ENCODE data around the gene KIRREL1. TPM values are rescaled to one million over a fixed set of nuclear protein-coding genes. Genes with fewer than 3 reads are reported as not detected.

Gene KIRREL1
- total and polyA plus RNA-seq, 4 experiments from 2014 or later: not detected

- Histone ChIP-seq H3K27me3 (ENCODE audit: insufficient read depth, low read length) (peaks cover 10% of the 10 kb centered on the region), H3K36me3 (ENCODE audit: insufficient read depth, low read length) (no peaks in the 10 kb centered on the region), H3K9me3 (ENCODE audit: control insufficient read depth in 1 of 2, low read length in 2 of 2) (no peaks in the 10 kb centered on the region), H3K4me3 (ENCODE audit: low read length in 2 of 2) (no peak overlapping the region), H3K27ac (ENCODE audit: low read depth, low read length) (no peak overlapping the region), H3K4me1 (ENCODE audit: insufficient read depth, low read length) (no peaks in the 10 kb centered on the region)
- ChIA-PET POLR2A (ENCODE audit: partially characterized antibody) (no interaction called here), CTCF (ENCODE audit: partially characterized antibody) (interaction anchor here (1.1 kb wide), 1 partner anchor 13 kb away, joined by 3 read pairs; no protein-coding TSS in a partner anchor)
- H3K4me1 Mint-ChIP-seq: peaks cover 0 to 18% (median 6%) of the 10 kb centered on the region in 4 donors
- H3K27ac Mint-ChIP-seq: no peak overlapping the region
- peaks cover 18 to 29% of the 10 kb centered on the region in 2 donors for H3K27me3 Mint-ChIP-seq
- no peaks in the 10 kb centered on the region for H3K9me3 Mint-ChIP-seq
- no peak overlapping the region for H3K4me3 Mint-ChIP-seq
- H3K36me3 Mint-ChIP-seq: no peaks in the 10 kb centered on the region
- intact Hi-C loops (cut with micrococcal nuclease): no loop called here
- DNase-seq: no peak
These were observed 3.0 kb downstream of the KIRREL1 start for GRCh38 chr1:157996433-157996832.

- Histone ChIP-seq H3K27me3 (ENCODE audit: insufficient read depth, low read length) (no peaks in the 10 kb centered on the region), H3K4me1 (ENCODE audit: insufficient read depth, low read length) (no peaks in the 10 kb centered on the region), H3K36me3 (ENCODE audit: insufficient read depth, low read length) (no peaks in the 10 kb centered on the region), H3K4me3 (ENCODE audit: low read length in 2 of 2) (no peak overlapping the region), H3K9me3 (ENCODE audit: control insufficient read depth in 1 of 2, low read length in 2 of 2) (no peaks in the 10 kb centered on the region), H3K27ac (ENCODE audit: low read depth, low read length) (no peak overlapping the region)
- DNase-seq: no peak
- Mint-ChIP-seq H3K4me3 (no peak overlapping the region), H3K27ac (no peak overlapping the region), H3K36me3 (no peaks in the 10 kb centered on the region), H3K4me1 (no peaks in the 10 kb centered on the region), H3K27me3 (peaks cover 3 to 21% of the 10 kb centered on the region in 2 donors), H3K9me3 (no peaks in the 10 kb centered on the region)
- POLR2A ChIA-PET (ENCODE audit: partially characterized antibody): no interaction called here
- intact Hi-C loops (cut with micrococcal nuclease): no loop called here
- CTCF ChIA-PET (ENCODE audit: partially characterized antibody): no interaction called here
These were observed 7.1 kb downstream of the KIRREL1 start for GRCh38 chr1:158000507-158000906.

- H3K4me1 ChIP-seq (ENCODE audit: insufficient read depth, low read length): no peaks in the 10 kb centered on the region
- H3K27ac ChIP-seq (ENCODE audit: low read depth, low read length): no peak overlapping the region
- ChIA-PET POLR2A (ENCODE audit: partially characterized antibody) (no interaction called here), CTCF (ENCODE audit: partially characterized antibody) (no interaction called here)
- DNase-seq: no peak
- H3K4me3 ChIP-seq (ENCODE audit: low read length in 2 of 2): no peak overlapping the region
- Mint-ChIP-seq H3K4me3 (no peak overlapping the region), H3K36me3 (no peaks in the 10 kb centered on the region), H3K27me3 (peaks cover 5 to 30% of the 10 kb centered on the region in 2 donors), H3K9me3 (no peaks in the 10 kb centered on the region), H3K4me1 (no peaks in the 10 kb centered on the region), H3K27ac (no peak overlapping the region)
- H3K27me3 ChIP-seq (ENCODE audit: insufficient read depth, low read length): no peaks in the 10 kb centered on the region
- no peaks in the 10 kb centered on the region for H3K36me3 ChIP-seq (ENCODE audit: insufficient read depth, low read length)
- H3K9me3 ChIP-seq (ENCODE audit: control insufficient read depth in 1 of 2, low read length in 2 of 2): no peaks in the 10 kb centered on the region
- intact Hi-C loops (cut with micrococcal nuclease): no loop called here
These were observed 8.7 kb downstream of the KIRREL1 start for GRCh38 chr1:158002022-158002630.

- Histone ChIP-seq H3K27ac (ENCODE audit: low read depth, low read length) (no peak overlapping the region), H3K9me3 (ENCODE audit: control insufficient read depth in 1 of 2, low read length in 2 of 2) (no peaks in the 10 kb centered on the region), H3K27me3 (ENCODE audit: insufficient read depth, low read length) (no peaks in the 10 kb centered on the region), H3K4me1 (ENCODE audit: insufficient read depth, low read length) (no peaks in the 10 kb centered on the region), H3K36me3 (ENCODE audit: insufficient read depth, low read length) (no peaks in the 10 kb centered on the region), H3K4me3 (ENCODE audit: low read length in 2 of 2) (no peak overlapping the region)
- Mint-ChIP-seq H3K9me3 (no peaks in the 10 kb centered on the region), H3K36me3 (no peaks in the 10 kb centered on the region), H3K27ac (no peak overlapping the region), H3K4me1 (no peaks in the 10 kb centered on the region), H3K4me3 (no peak overlapping the region), H3K27me3 (peaks cover 5 to 28% of the 10 kb centered on the region in 2 donors)
- no peak for DNase-seq
- intact Hi-C loops (cut with micrococcal nuclease): no loop called here
- ChIA-PET CTCF (ENCODE audit: partially characterized antibody) (no interaction called here), POLR2A (ENCODE audit: partially characterized antibody) (no interaction called here)
These were observed 9.4 kb downstream of the KIRREL1 start for GRCh38 chr1:158002631-158003405.

GRCh38 chr1:158003406-158003800 lies 10.0 kb downstream of the KIRREL1 start:
- no peak for DNase-seq
- Histone ChIP-seq H3K36me3 (ENCODE audit: insufficient read depth, low read length) (no peaks in the 10 kb centered on the region), H3K4me3 (ENCODE audit: low read length in 2 of 2) (no peak overlapping the region), H3K9me3 (ENCODE audit: control insufficient read depth in 1 of 2, low read length in 2 of 2) (no peaks in the 10 kb centered on the region), H3K4me1 (ENCODE audit: insufficient read depth, low read length) (no peaks in the 10 kb centered on the region), H3K27me3 (ENCODE audit: insufficient read depth, low read length) (no peaks in the 10 kb centered on the region), H3K27ac (ENCODE audit: low read depth, low read length) (no peak overlapping the region)
- intact Hi-C loops (cut with micrococcal nuclease): no loop called here
- Mint-ChIP-seq H3K9me3 (no peaks in the 10 kb centered on the region), H3K36me3 (no peaks in the 10 kb centered on the region), H3K4me3 (no peak overlapping the region), H3K27ac (no peak overlapping the region), H3K27me3 (peaks cover 5 to 28% of the 10 kb centered on the region in 2 donors), H3K4me1 (no peaks in the 10 kb centered on the region)
- ChIA-PET POLR2A (ENCODE audit: partially characterized antibody) (no interaction called here), CTCF (ENCODE audit: partially characterized antibody) (no interaction called here)

- Mint-ChIP-seq H3K9me3 (no peaks in the 10 kb centered on the region), H3K27me3 (peaks cover 11 to 26% of the 10 kb centered on the region in 2 donors), H3K36me3 (no peaks in the 10 kb centered on the region)
These were observed 11.8 kb downstream of the KIRREL1 start for GRCh38 chr1:158005224-158005623.

GRCh38 chr1:158007180-158007579 lies 13.7 kb downstream of the KIRREL1 start:
- Mint-ChIP-seq H3K27ac (no peak overlapping the region), H3K27me3 (peaks cover 11 to 32% of the 10 kb centered on the region in 2 donors), H3K9me3 (no peaks in the 10 kb centered on the region), H3K36me3 (no peaks in the 10 kb centered on the region), H3K4me1 (no peaks in the 10 kb centered on the region), H3K4me3 (no peak overlapping the region)
- H3K4me1 ChIP-seq (ENCODE audit: insufficient read depth, low read length): no peaks in the 10 kb centered on the region
- H3K27me3 ChIP-seq (ENCODE audit: insufficient read depth, low read length): no peaks in the 10 kb centered on the region
- H3K9me3 ChIP-seq (ENCODE audit: control insufficient read depth in 1 of 2, low read length in 2 of 2): no peaks in the 10 kb centered on the region
- DNase-seq: no peak
- no peak overlapping the region for H3K4me3 ChIP-seq (ENCODE audit: low read length in 2 of 2)
- no peak overlapping the region for H3K27ac ChIP-seq (ENCODE audit: low read depth, low read length)
- intact Hi-C loops (cut with micrococcal nuclease): no loop called here
- CTCF ChIA-PET (ENCODE audit: partially characterized antibody): no interaction called here
- POLR2A ChIA-PET (ENCODE audit: partially characterized antibody): no interaction called here
- H3K36me3 ChIP-seq (ENCODE audit: insufficient read depth, low read length): no peaks in the 10 kb centered on the region

More at GRCh38 chr1:158005224-158005623, 11.8 kb downstream of the KIRREL1 start:
- H3K27ac Mint-ChIP-seq: no peak overlapping the region
- DNase-seq: no peak
- CTCF ChIA-PET (ENCODE audit: partially characterized antibody): no interaction called here
- Histone ChIP-seq H3K4me1 (ENCODE audit: insufficient read depth, low read length) (no peaks in the 10 kb centered on the region), H3K9me3 (ENCODE audit: control insufficient read depth in 1 of 2, low read length in 2 of 2) (no peaks in the 10 kb centered on the region), H3K4me3 (ENCODE audit: low read length in 2 of 2) (no peak overlapping the region), H3K27ac (ENCODE audit: low read depth, low read length) (no peak overlapping the region), H3K27me3 (ENCODE audit: insufficient read depth, low read length) (no peaks in the 10 kb centered on the region), H3K36me3 (ENCODE audit: insufficient read depth, low read length) (no peaks in the 10 kb centered on the region)
- no peak overlapping the region for H3K4me3 Mint-ChIP-seq
- intact Hi-C loops (cut with micrococcal nuclease): no loop called here
- POLR2A ChIA-PET (ENCODE audit: partially characterized antibody): no interaction called here
- H3K4me1 Mint-ChIP-seq: no peaks in the 10 kb centered on the region
